Adrenal gland (tissue), 5 donors: Measurements from ENCODE around the gene MYO9B.

Source experiments
- CTCF ChIP-seq, 6 experiments: fragments of 450-650 bp in 4 of 6; fragments of 200-600 bp in 2 of 6; sonication (generic) in 1 of 6; IDR thresholded peaks; 1 replicate in 5 of 6; 2 replicates in 1 of 6; pipeline versions ENCODE4 v1.5.1 to v1.8.0; 2016 to 2021; ENCODE audit warnings: antibody characterized with exemption in 6 of 6, mild to moderate bottlenecking in 2 of 6, moderate library complexity in 1 of 6
- POLR2A ChIP-seq, 2 donors: fragments of 450-650 bp; IDR thresholded peaks; one replicate each; pipeline ENCODE4 v1.6.1; 2017; ENCODE audit warnings: antibody characterized with exemption in 2 of 2, mild to moderate bottlenecking in 2 of 2, moderate library complexity in 1 of 2
- donor health status: DM: no; HTN: no; CAD: no.

GRCh38 chr19:17232258-17232657 is 156.7 kb downstream of the MYO9B start:
- TF ChIP-seq POLR2A (IDR thresholded peaks at IDR 0.05) (no peak), CTCF (IDR thresholded peaks at IDR 0.05) (no peak)
